Measurements from ENCODE around the gene BORCS5.

Gene BORCS5

DNA sequence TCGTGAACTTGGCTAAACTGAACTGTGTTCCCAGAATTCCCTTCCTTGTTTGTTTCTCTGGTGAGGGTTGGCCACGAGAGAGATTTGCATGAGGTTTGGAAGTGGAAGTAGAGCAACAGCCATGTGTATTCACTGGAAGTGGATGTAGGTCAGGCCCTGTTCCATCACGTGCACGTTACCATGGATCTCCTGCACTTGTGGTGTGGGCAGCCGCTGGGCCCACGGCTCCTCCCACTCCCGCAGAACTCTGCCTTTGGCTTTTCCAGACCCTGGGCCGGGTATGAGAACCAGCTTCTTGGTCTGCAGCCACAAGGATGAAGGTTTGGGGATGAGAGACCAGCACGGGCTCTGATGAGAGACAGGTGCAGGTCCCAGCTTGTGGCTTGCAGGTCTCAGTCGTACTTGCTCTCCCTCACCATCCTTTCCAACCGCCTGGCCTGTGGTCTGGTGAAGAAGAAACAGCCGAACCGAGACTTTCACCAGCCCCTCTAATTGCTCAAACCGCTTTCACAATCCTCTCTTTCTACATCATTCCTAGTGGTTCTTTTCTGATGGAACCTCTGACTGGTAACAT is 110.9 kb downstream of the BORCS5 start:
- TF ChIP-seq EZH2 (optimal IDR thresholded peaks at IDR 0.05; ENCODE audit: low read depth, low read length) (no peak), EZH2phosphoT487 (IDR thresholded peaks at IDR 0.05; ENCODE audit: low read length) (no peak)
- TF ChIP-seq, protein P1, sequence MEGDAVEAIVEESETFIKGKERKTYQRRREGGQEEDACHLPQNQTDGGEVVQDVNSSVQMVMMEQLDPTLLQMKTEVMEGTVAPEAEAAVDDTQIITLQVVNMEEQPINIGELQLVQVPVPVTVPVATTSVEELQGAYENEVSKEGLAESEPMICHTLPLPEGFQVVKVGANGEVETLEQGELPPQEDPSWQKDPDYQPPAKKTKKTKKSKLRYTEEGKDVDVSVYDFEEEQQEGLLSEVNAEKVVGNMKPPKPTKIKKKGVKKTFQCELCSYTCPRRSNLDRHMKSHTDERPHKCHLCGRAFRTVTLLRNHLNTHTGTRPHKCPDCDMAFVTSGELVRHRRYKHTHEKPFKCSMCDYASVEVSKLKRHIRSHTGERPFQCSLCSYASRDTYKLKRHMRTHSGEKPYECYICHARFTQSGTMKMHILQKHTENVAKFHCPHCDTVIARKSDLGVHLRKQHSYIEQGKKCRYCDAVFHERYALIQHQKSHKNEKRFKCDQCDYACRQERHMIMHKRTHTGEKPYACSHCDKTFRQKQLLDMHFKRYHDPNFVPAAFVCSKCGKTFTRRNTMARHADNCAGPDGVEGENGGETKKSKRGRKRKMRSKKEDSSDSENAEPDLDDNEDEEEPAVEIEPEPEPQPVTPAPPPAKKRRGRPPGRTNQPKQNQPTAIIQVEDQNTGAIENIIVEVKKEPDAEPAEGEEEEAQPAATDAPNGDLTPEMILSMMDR (IDR thresholded peaks at IDR 0.05; ENCODE audit: low read length): no peak
- H3K36me3 ChIP-seq (replicated peaks; ENCODE audit: insufficient read depth, low read length): no peaks in the 10 kb centered on the region; the same call in 1 of the 2 replicates
- no peaks in the 10 kb centered on the region for H3K9me2 ChIP-seq (replicated peaks; ENCODE audit: insufficient read depth, low read length)
- no peak for DNase-seq
- no peak overlapping the region for H2AFZ ChIP-seq (ENCODE audit: low read length)
- no peak overlapping the region for H3K4me3 ChIP-seq (ENCODE audit: low read length)
- H3K79me2 ChIP-seq (ENCODE audit: low read length): no peaks in the 10 kb centered on the region
- no peaks in the 10 kb centered on the region for H3K27me3 ChIP-seq (replicated peaks; ENCODE audit: insufficient read depth, low read length)
- no peaks in the 10 kb centered on the region for H3F3A ChIP-seq (ENCODE audit: insufficient read depth, low read length)
- H3K4me2 ChIP-seq (ENCODE audit: low read depth, low read length): no peak overlapping the region
- no peaks in the 10 kb centered on the region for H4K20me1 ChIP-seq (ENCODE audit: insufficient read depth, low read length)
- H3K27ac ChIP-seq (ENCODE audit: low read length): no peak overlapping the region
- no peak overlapping the region for H3K9ac ChIP-seq (ENCODE audit: low read length)
- H3K9me3 ChIP-seq (replicated peaks; ENCODE audit: insufficient read depth, low read length): no peaks in the 10 kb centered on the region
- no peaks in the 10 kb centered on the region for H3K4me1 ChIP-seq (ENCODE audit: low read length)

DNA sequence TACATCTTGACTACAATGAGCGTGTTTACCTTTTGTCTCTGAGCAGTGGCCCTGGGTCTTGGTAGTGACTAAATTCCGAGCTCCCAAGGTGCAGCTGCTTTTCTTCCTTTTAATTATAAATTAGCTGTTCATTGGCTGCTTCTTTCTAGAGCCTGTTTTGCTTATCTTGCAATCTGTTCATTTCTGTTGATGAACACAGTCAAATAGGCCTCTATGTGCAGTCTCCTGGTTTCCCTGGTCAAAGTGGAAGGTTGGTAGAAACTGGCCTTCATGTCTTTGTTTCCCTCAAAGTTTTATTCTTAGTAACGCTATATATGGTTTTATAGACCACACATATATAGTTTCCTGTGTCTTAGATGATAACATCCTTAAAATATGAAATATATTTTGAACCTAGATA is 111.7 kb downstream of the BORCS5 start:
- Histone ChIP-seq H3K27me3 (replicated peaks; ENCODE audit: insufficient read depth, low read length) (no peaks in the 10 kb centered on the region), H3K4me2 (ENCODE audit: low read depth, low read length) (no peak overlapping the region), H3K9me2 (replicated peaks; ENCODE audit: insufficient read depth, low read length) (no peaks in the 10 kb centered on the region), H2AFZ (ENCODE audit: low read length) (no peak overlapping the region), H4K20me1 (ENCODE audit: insufficient read depth, low read length) (no peaks in the 10 kb centered on the region), H3K4me3 (ENCODE audit: low read length) (no peak overlapping the region), H3K27ac (ENCODE audit: low read length) (no peak overlapping the region), H3K9me3 (replicated peaks; ENCODE audit: insufficient read depth, low read length) (no peaks in the 10 kb centered on the region), H3K4me1 (ENCODE audit: low read length) (no peaks in the 10 kb centered on the region), H3K79me2 (ENCODE audit: low read length) (no peaks in the 10 kb centered on the region), H3K9ac (ENCODE audit: low read length) (no peak overlapping the region), H3K36me3 (replicated peaks; ENCODE audit: insufficient read depth, low read length) (no peaks in the 10 kb centered on the region; the same call in 1 of the 2 replicates), H3F3A (ENCODE audit: insufficient read depth, low read length) (no peaks in the 10 kb centered on the region)
- no peak for TF ChIP-seq EZH2 (optimal IDR thresholded peaks at IDR 0.05; ENCODE audit: low read depth, low read length)
- no peak for TF ChIP-seq EZH2phosphoT487 (IDR thresholded peaks at IDR 0.05; ENCODE audit: low read length)
- TF ChIP-seq, protein P1 (IDR thresholded peaks at IDR 0.05; ENCODE audit: low read length): no peak
- no peak for DNase-seq

DNA sequence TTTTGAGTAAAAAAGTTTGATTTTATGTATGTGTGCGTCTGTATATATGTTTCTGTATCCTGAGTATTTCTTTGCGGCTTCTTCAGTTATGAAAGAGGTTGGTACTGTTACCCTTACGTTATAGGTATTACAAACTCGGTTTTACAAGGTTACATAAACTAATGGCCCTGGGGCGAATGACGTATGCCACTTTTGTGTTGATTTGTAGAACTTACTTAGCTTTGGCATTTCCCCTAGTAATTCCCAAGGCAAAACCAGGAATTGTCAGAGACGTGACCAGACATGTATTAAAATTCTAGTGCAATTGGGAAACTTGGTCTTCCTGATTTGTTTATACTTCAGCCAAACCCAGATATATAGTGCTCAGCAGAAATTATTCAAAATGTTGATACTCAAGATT is 112.5 kb downstream of the BORCS5 start:
- H3K36me3 ChIP-seq (replicated peaks; ENCODE audit: insufficient read depth, low read length): no peaks in the 10 kb centered on the region; the same call in 1 of the 2 replicates
- H3K9ac ChIP-seq (ENCODE audit: low read length): no peak overlapping the region
- no peaks in the 10 kb centered on the region for H4K20me1 ChIP-seq (ENCODE audit: insufficient read depth, low read length)
- no peaks in the 10 kb centered on the region for H3K4me1 ChIP-seq (ENCODE audit: low read length)
- H3K4me2 ChIP-seq (ENCODE audit: low read depth, low read length): no peak overlapping the region
- H3K27ac ChIP-seq (ENCODE audit: low read length): no peak overlapping the region
- TF ChIP-seq EZH2phosphoT487 (IDR thresholded peaks at IDR 0.05; ENCODE audit: low read length): no peak
- TF ChIP-seq, protein P1 (IDR thresholded peaks at IDR 0.05; ENCODE audit: low read length): no peak
- TF ChIP-seq EZH2 (optimal IDR thresholded peaks at IDR 0.05; ENCODE audit: low read depth, low read length): no peak
- H3K79me2 ChIP-seq (ENCODE audit: low read length): no peaks in the 10 kb centered on the region
- no peaks in the 10 kb centered on the region for H3K27me3 ChIP-seq (replicated peaks; ENCODE audit: insufficient read depth, low read length)
- no peaks in the 10 kb centered on the region for H3F3A ChIP-seq (ENCODE audit: insufficient read depth, low read length)
- H3K9me3 ChIP-seq (replicated peaks; ENCODE audit: insufficient read depth, low read length): no peaks in the 10 kb centered on the region
- H3K9me2 ChIP-seq (replicated peaks; ENCODE audit: insufficient read depth, low read length): no peaks in the 10 kb centered on the region
- no peak overlapping the region for H2AFZ ChIP-seq (ENCODE audit: low read length)
- no peak overlapping the region for H3K4me3 ChIP-seq (ENCODE audit: low read length)
- no peak for DNase-seq
